IMR-90 (cell line): ENCODE results near the gene TUBGCP2. TPM values are rescaled to one million over a fixed set of nuclear protein-coding genes. Genes with fewer than 3 reads are reported as not detected.

Experiments
- ATAC-seq: fragments of 200-7000 bp; cut with Tn5 transposase; 2 replicates; pipeline ENCODE4 v1.9.1; 2020; ENCODE audit warnings: low read depth, mild to moderate bottlenecking, moderate library complexity
- BruUV-seq: library from RNA; stranded (reverse); fragments of 400-500 nt; replicated peaks from 2 replicates; lab custom pipeline; 2021; lab: Mats Ljungman, UMichigan
- CTCF ChIA-PET: fragments of 300-600 bp; formaldehyde crosslinking; extraction: SDS; loops from one replicate; lab custom pipeline; 2021; ENCODE audit warnings: antibody characterized with exemption; lab: Yijun Ruan, JAX
- POLR2A ChIA-PET: fragments of 300-600 bp; sonication (Branson Sonifier 250); formaldehyde crosslinking; loops from one replicate; lab custom pipeline; 2022; ENCODE audit warnings: antibody characterized with exemption; ENCODE audit not compliant: unreplicated experiment; lab: Charles Lee
- DNase-seq: peaks from one replicate; pipeline ENCODE4 v3.0.0; 2013
- H2AFZ ChIP-seq: replicated peaks from 2 replicates; pipeline ENCODE3; 2013; ENCODE audit warnings: low read length, mild to moderate bottlenecking; ENCODE audit not compliant: poor library complexity
- H2AK5ac ChIP-seq: 2 replicates; pipeline ENCODE4 v1.6.1; 2013; ENCODE audit warnings: low read depth, low read length, inconsistent platforms
- H2AK9ac ChIP-seq: replicated peaks from 2 replicates; pipeline ENCODE3; 2013; ENCODE audit warnings: mild to moderate bottlenecking, low read depth, low read length, moderate library complexity; ENCODE audit not compliant: poor library complexity
- H2BK120ac ChIP-seq: 2 replicates; pipeline ENCODE4 v1.6.1; 2013; ENCODE audit warnings: low read depth, low read length, inconsistent platforms
- H2BK15ac ChIP-seq: 3 replicates; pipeline ENCODE4 v1.6.1; 2013; ENCODE audit warnings: low read depth, low read length, inconsistent platforms
- H2BK20ac ChIP-seq: 2 replicates; pipeline ENCODE4 v1.6.1; 2013; ENCODE audit warnings: low read depth, mild to moderate bottlenecking, inconsistent platforms, low read length, moderate library complexity
- H2BK5ac ChIP-seq: 2 replicates; pipeline ENCODE4 v1.6.1; 2013; ENCODE audit warnings: mild to moderate bottlenecking, low read depth, low read length, inconsistent platforms; ENCODE audit not compliant: poor library complexity, severe bottlenecking
- H3K14ac ChIP-seq: replicated peaks from 2 replicates; pipeline ENCODE4 v1.6.1; 2013; ENCODE audit warnings: low read depth, low read length, inconsistent platforms
- H3K18ac ChIP-seq: 2 replicates; pipeline ENCODE4 v1.6.1; 2013; ENCODE audit warnings: low read depth, low read length, control low read depth
- H3K23ac ChIP-seq: 2 replicates; pipeline ENCODE4 v1.6.1; 2013; ENCODE audit warnings: low read depth, low read length, inconsistent platforms
- H3K27ac ChIP-seq: 2 replicates; pipeline ENCODE4 v1.5.1; 2013; ENCODE audit warnings: mild to moderate bottlenecking, control low read depth, low read length; ENCODE audit not compliant: insufficient read depth
- H3K27me3 ChIP-seq: 2 replicates; pipeline ENCODE4 v1.6.1; 2013; ENCODE audit warnings: low read length; ENCODE audit not compliant: control insufficient read depth, insufficient read depth
- H3K36me3 ChIP-seq: 2 replicates; pipeline ENCODE4 v1.6.1; 2013; ENCODE audit warnings: low read length, mixed read lengths; ENCODE audit not compliant: control insufficient read depth, insufficient read depth
- H3K4ac ChIP-seq: 2 replicates; pipeline ENCODE4 v1.6.1; 2013; ENCODE audit warnings: low read depth, low read length, inconsistent platforms
- H3K4me1 ChIP-seq: 2 replicates; pipeline ENCODE4 v1.6.1; 2013; ENCODE audit warnings: low read length, mixed read lengths; ENCODE audit not compliant: control insufficient read depth, insufficient read depth
- H3K4me2 ChIP-seq: 2 replicates; pipeline ENCODE4 v1.6.1; 2013; ENCODE audit warnings: low read depth, mild to moderate bottlenecking, control low read depth, low read length, moderate library complexity
- H3K4me3 ChIP-seq: 2 replicates; pipeline ENCODE4 v1.5.1; 2013; ENCODE audit warnings: low read depth, mild to moderate bottlenecking, control low read depth, low read length, moderate library complexity; ENCODE audit not compliant: insufficient read depth
- H3K56ac ChIP-seq: 2 replicates; pipeline ENCODE4 v1.6.1; 2013; ENCODE audit warnings: low read length, inconsistent platforms; ENCODE audit not compliant: insufficient read depth; ENCODE audit errors: extremely low read depth
- H3K79me1 ChIP-seq, 2 experiments: 2 replicates each; pipeline ENCODE4 v1.6.1; 2013; ENCODE audit warnings: low read length in 2 of 2, inconsistent platforms in 1 of 2, low read depth in 1 of 2
- H3K9ac ChIP-seq: 2 replicates; pipeline ENCODE4 v1.6.1; 2013; ENCODE audit warnings: low read depth, low read length, control low read depth
- H3K9me1 ChIP-seq: 2 replicates; pipeline ENCODE4 v1.6.1; 2013; ENCODE audit warnings: low read length, inconsistent platforms; ENCODE audit not compliant: insufficient read depth
- H3K9me3 ChIP-seq: 2 replicates; pipeline ENCODE4 v1.6.1; 2013; ENCODE audit warnings: low read length; ENCODE audit not compliant: control insufficient read depth, insufficient read depth
- H4K20me1 ChIP-seq: 2 replicates; pipeline ENCODE4 v1.6.1; 2013; ENCODE audit warnings: low read length, inconsistent platforms; ENCODE audit not compliant: insufficient read depth
- H4K5ac ChIP-seq: 2 replicates; pipeline ENCODE4 v1.6.1; 2013; ENCODE audit warnings: mild to moderate bottlenecking, low read depth, low read length, control low read depth
- H4K8ac ChIP-seq, 2 experiments: 2 replicates each; pipeline ENCODE4 v1.6.1; 2013; ENCODE audit warnings: low read depth in 2 of 2, low read length in 2 of 2, control low read depth in 1 of 2, inconsistent platforms in 1 of 2
- H4K91ac ChIP-seq: 2 replicates; pipeline ENCODE4 v1.6.1; 2013; ENCODE audit warnings: low read depth, low read length, inconsistent platforms; ENCODE audit not compliant: insufficient read depth
- FOS ChIP-seq: fragments of 150-350 bp; IDR thresholded peaks from 2 replicates; pipeline ENCODE4 v1.6.1; 2016; ENCODE audit warnings: low read depth, low read length
- WGBS, 2 experiments: methylation state at CpG; one replicate each; pipeline versions ENCODE4 v1.1.5 to v1.1.7; 2013; ENCODE audit warnings: missing lambda C conversion rate in 2 of 2; ENCODE audit not compliant: insufficient read length in 1 of 2; ENCODE audit errors: extremely low coverage in 2 of 2; 5-methylcytosine and 5-hydroxymethylcytosine counted together
- dilution Hi-C: fragments of 300-500 bp; cut with HindIII; formaldehyde crosslinking; loops from one replicate; pipeline ENCODE4 v1.14.3; 2018; ENCODE audit warnings: low sequenced_read_pairs; ENCODE audit not compliant: unreplicated experiment
- in situ Hi-C: fragments of 300-500 bp; cut with MboI; formaldehyde crosslinking; loops from 3 replicates; pipeline ENCODE4 v1.14.3; 2019; ENCODE audit warnings: low sequenced_read_pairs, inconsistent platforms, mixed read lengths
- intact Hi-C: fragments of 100-400 bp; cut with micrococcal nuclease; formaldehyde crosslinking; loops from 2 replicates; pipeline ENCODE4 v1.10.0; 2022
- polyA plus RNA-seq, 3 experiments: library from polyadenylated mRNA; depleted of rRNA; stranded (reverse); fragments of >200 nt; gene quantifications; 2 replicates each; pipeline ENCODE4 v1.2.3, GENCODE V29; 2012; ENCODE audit warnings: low replicate concordance in 1 of 3
- total RNA-seq: library from RNA; depleted of rRNA; stranded (reverse); fragments of >200 nt; gene quantifications from 2 replicates; pipeline ENCODE4 v1.2.3, GENCODE V29; 2012

Gene TUBGCP2
- total and polyA plus RNA-seq, 2 of the 4 experiments (the other 2 are of a cell fraction): 48.1 to 72.6 TPM

- ChIA-PET CTCF (no interaction called here), POLR2A (no interaction called here)
- Histone ChIP-seq H3K4me2 (no peak overlapping the region), H3K36me3 (no peaks in the 10 kb centered on the region), H3K14ac (no peak overlapping the region), H3K23ac (no peak overlapping the region), H3K9ac (no peak overlapping the region), H3K9me3 (no peaks in the 10 kb centered on the region; the same call in 1 of the 2 replicates), H4K91ac (no peak overlapping the region), H2BK20ac (no peak overlapping the region), H3K4ac (no peak overlapping the region), H3K4me3 (no peak overlapping the region), H2AFZ (no peak overlapping the region), H3K9me1 (0 out of 2 replicates have a peak, but pooled peaks cover under 1% of the 10 kb centered on the region), H3K56ac (no peak overlapping the region), H3K4me1 (peaks cover 11% of the 10 kb centered on the region; the same call in 1 of the 2 replicates), H2AK9ac (no peak overlapping the region), H4K20me1 (no peaks in the 10 kb centered on the region), H3K18ac (no peak overlapping the region), H3K27ac (no peak overlapping the region), H4K8ac (no peak overlapping the region), H4K5ac (no peak overlapping the region), H3K79me1 (no peaks in the 10 kb centered on the region), H2AK5ac (no peak overlapping the region), H2BK15ac (no peak overlapping the region), H3K27me3 (peaks cover 50% of the 10 kb centered on the region), H2BK120ac (no peak overlapping the region), H2BK5ac (no peak overlapping the region)
- BruUV-seq: no TSS peak
- dilution Hi-C loops: no loop called here
- no peak for DNase-seq
- in situ Hi-C loops: no loop called here
- intact Hi-C loops: no loop called here
- no peak for TF ChIP-seq FOS
- 79% methylated on average over 13 of the region's 30 CpGs; no CpG with 5 or more reads in 1 of the 2 experiments for WGBS, 2 experiments
- no peak for ATAC-seq
Measured at GRCh38 chr10:133332936-133333699, 24.4 kb upstream of the TUBGCP2 start.
